Hypothalamus (tissue), 51 donors: ENCODE data around the gene FHL5.
"Not testable (repeated sequence)": the region's sequence is repeated elsewhere in the genome, so short reads cannot be mapped to it uniquely, and the experiment has no call there.

ENCODE experiments used
- DNase-seq, 51 donors: peaks; one replicate each; lab custom pipeline; 2025; lab: John Stamatoyannopoulos, UW

Gene FHL5

DNA sequence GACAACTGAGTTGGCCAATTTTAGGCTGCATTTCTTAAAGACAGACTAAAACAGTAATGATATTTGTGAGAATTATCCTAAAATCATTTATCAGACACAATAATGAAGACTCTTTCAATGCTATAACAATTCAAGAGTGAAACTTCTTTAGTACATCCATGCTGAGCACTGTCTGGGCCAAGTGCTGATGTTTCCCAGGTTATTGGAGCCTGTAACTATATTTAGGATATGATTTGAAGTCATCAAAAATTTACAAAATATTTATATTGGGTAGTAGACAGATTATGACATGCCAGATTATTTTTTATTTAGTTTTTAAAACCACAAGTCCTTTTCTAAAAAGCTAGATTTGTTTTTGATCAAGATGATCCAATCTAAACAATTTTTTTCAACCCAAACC is 45.1 kb downstream of the FHL5 start:
- no peak for DNase-seq

DNA sequence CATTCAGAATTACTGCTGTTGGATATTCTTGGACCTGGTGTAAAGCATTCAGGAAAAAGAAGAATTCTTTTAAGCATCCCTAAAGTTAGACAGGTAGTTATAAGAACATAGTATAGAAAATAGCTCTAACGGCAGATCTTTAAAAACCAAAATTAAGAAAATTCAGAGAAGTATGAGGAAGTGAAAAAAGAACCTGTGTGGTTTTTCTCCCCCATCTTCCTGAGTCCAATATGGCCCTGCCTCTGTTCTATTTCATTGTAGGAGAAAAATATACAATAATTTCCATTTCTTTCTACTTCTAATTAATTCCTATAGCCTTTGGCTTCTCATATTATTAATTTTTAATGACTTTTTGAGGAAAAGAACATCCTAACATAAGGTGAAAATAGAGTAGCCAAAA is 47.1 kb downstream of the FHL5 start:
- DNase-seq: no peak

DNA sequence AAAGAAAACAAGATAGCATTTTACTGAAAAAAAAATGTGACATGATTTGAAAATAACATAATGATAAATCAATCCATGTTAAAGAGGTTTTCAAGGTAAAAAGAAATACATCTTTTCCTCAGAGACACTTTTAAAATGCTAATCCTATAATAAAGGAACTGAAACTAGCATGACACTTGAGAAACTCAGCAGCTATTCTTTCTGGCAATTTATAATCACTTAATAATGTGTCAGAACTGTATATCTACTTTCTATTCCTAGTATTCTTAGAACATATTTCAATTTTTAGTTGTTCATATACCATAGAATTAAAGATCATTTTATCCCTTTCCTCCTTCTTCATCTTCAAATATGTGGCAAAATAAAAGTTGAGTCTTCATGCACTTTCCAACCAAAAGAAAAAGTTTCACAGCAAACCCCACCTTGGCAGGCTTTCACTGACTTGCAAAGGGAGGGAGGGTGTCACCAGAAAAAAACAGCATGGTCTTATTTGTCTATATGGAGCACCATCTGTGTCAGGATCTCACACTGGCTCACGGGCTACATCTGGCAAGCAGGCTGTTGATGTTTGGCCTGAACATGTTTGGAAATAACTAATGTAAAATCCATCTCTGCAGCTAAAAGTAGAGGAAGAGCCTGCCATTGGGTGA is 48.5 kb downstream of the FHL5 start:
- no peak for DNase-seq

DNA sequence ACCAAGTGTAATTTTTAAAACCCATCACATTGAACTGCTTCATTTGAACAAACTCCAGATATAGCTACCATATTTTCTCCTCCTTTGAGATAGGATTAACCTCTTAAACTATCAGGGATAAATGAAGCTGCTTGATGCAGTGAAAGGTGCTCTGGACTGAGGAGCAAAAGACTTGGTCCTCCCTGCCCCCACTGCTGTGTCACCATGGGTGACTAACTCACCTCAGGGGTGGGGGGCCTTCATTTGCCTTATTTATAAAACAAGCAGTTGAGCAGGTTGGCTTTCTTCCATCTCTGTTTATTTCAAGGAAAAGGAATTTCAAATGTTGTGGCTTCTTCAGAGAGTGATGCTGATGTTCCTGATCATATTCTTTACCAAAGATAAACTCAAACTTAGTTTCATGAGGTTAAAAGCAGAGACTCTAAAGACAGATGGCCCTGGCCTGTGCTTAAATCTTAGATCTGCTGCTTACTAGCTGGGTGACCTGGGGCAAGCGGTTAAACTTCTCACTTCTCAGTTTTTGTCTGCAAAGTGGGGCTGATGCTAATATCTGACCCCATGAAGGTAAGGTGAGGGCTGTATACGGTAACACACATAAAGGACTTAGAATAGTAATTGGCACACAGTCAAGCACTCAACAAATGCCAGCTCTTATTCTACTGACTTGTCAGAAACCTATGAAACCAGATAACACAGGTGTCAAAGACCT is 50.5 kb downstream of the FHL5 start:
- no peak for DNase-seq

DNA sequence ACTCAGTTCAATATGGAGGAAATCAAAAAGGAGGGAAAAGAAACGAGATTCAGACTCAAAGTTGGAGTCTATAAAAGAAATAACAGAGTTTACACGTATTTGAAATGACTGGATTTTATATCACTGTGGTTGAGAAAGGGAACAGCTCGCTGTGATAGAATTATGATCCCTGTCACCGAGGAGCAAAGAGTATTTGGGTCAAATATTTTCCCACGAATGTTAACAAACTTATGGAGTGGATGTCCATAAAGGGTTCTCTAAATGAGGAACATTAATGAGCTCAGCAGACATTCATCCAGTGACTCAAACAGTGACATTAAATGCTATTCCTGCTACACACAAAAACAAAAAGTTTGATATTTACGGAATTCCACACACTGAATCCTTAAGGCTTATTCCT is 57.9 kb downstream of the FHL5 start:
- DNase-seq: no peak

DNA sequence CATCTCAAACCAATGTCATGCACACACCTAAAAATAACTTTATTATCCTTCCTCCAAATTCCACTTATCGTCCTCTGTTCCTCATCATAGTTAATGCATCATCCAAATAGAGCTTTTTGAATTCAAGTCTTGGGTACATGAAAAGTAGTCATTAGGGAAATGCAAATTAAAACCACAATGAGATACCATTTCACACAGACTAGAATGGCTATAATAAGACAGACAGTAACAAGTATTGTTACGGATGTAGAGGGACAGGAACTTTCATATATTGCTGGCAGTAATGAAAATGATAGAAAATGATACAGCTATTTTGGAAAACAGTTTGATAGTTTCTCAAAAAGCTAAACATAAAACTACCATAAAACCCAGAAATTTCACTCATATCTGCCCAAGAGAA is 59.1 kb downstream of the FHL5 start:
- DNase-seq: no peak

DNA sequence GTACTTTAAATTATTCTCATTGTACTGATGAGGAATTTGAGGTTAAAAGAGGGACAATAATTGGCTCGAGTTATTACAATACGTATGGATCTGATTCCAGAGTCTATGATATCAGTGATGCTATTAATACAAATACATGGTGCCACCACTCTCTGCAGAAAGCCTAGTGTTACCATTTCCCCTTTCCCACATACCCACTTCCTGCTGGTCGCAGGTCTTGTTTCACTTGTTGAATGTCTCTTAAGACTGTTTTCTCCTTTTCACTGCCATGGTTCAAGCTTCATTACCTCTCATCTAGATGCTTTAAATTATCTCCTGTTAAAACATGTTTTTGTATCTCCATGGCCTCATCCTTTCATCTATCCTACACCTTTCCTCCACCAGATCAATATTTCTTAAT is 62.0 kb downstream of the FHL5 start:
- DNase-seq: no peak

DNA sequence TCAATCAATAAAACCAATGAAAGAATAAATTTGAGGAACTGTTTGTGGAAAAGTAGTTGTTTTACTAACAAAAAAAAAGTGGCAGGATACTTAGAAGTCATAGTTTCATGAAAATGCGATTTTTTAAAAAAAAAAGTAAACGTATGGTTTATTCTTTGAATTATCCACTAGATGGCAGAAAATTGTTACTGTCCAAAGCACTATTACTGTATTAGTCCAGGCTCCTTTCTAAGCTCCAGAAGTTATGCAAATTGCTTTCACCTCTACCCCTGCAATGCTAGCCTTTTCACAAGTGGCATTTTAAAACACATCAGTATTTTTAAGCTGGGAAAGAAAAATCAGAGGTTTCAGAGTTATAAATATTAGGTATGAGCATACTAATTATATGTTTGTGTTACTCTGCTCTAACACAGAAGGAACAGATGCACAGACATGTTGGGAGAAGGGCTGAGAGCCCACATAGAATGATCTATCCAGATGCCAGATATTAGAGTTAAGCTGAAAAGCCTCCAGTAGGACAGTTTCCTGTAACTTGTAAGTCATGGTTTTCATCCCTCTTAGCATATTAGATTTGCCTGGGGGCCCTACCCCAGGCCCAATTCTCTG is 63.9 kb downstream of the FHL5 start:
- DNase-seq: no peak

DNA sequence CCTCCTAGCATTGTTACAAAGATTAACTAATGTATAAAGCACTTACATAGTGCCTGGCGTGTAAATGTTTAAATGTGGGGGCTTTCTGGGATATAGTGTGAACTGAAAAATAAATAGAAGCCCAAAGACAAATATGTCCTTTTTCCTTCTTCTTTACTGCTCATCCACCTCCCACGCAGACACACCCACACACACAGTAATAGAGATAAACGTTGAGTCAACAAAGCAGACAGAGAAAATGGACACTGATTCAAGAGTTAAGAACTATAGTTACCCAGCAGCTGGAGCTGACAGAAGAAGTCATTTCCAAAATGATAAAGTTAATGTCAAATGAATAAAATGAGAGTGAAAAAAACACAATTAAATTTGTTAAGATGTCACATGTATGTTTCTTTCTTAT is 68.3 kb downstream of the FHL5 start:
- DNase-seq: no peak

DNA sequence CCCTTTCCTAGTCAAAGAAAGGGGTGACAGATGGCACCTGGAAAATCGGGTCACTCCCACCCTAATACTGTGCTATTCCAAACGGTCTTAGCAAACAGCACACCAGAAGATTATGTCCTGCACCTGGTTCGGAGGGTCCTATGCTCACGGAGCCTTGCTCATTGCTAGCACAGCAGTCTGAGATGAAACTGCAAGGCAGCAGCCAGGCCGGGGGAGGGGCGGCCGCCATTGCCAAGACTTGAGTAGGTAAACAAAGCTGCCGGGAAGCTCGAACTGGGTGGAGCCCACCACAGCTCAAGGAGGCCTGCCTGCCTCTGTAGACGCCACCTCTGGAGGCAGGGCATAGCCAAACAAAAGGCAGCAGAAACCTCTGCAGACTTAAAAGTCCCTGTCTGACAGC is 75.1 kb downstream of the FHL5 start:
- DNase-seq: not testable (repeated sequence)

DNA sequence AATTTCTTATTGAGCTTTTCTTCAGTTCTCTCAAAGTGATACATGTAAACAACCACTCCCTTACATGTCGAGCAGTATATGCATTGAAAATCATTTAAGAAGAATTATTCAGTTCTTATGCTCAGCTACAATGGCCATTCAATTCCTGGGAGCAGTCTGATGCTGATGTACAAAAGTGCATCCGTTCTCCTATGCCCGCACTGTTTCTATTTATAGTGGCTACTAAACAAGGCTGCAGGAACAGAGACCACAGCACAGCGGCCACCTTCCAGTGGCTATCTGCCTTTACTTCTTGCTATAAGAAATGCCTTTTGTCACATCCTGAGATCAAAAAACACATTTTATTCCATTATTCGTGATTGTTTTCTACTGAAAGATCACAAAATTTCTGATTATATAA is 82.2 kb downstream of the FHL5 start:
- DNase-seq: peak in 3 of 51 donors; percentile 3 to 18 (median 9)

DNA sequence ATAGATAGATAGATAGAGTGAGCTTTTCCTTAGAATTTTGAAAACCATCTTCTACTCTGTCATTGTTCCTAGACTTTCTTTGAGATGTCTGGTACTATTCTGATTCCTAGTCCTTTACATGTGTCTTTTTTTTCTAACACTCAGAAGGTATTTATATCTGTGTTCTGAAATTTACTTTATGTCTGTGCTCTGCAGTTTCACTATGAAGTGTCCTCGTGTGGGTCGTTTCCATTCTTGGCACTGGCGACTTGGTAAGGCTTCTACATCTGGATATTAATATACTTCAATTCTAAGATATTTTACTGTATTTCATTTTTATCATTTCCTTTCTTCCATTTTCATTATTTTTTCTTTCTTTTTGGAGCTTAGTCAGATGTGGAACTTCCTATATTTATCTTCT is 87.0 kb downstream of the FHL5 start:
- no peak for DNase-seq

DNA sequence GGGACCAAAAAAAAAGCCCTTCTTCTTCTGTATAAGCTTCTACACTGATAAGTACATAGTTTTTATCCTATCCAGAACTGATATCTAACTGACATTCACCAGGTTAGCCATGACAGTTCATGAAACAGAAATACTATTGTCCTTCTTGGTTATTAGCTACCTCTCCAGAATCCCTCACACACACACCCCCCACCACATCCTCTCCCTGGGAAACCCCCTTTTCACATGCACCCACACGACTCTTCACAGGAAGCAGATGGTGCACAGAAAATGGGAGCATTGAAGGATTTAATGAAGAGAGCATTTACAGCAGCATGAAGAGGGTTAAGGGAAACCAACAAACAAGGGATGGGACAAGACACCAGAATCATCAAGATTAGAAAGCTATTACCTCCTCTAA is 88.9 kb downstream of the FHL5 start:
- no peak for DNase-seq

DNA sequence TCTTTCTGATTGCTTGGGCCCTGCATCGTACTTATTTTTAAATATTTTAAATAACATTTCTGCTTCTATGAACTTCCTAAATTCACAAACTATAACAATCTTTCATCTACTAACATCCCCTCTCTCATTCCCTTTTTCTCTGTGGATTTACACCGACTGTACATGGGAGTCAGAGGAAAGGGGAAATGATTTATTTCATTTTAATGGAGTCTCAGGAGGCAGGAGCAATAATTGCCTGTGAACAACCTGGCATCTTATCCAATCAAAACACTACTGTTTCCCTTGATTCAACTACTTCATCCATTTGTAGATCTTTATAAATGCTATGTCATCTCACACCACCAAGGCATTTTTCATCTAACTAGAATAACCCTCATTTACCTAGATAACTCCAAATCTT is 89.6 kb downstream of the FHL5 start:
- DNase-seq: no peak

DNA sequence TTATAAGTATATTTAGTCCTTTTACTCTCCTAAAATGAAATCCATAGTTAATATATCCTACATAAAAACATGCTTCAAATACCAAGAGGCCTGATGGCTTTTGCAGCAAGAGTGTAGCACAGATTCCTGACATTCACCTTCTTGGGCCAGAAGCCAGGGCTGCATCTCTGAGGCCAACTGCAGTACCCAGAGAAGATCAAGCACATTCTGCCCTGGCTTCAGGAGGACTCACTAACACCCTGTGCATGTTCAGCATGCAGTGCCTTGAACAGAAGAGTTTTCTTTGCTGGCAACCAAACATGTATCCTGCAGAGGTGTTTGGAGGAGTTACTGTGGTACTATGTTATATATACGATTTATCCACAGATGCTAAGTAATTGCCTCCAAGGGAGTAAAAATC is 90.3 kb downstream of the FHL5 start:
- no peak for DNase-seq

DNA sequence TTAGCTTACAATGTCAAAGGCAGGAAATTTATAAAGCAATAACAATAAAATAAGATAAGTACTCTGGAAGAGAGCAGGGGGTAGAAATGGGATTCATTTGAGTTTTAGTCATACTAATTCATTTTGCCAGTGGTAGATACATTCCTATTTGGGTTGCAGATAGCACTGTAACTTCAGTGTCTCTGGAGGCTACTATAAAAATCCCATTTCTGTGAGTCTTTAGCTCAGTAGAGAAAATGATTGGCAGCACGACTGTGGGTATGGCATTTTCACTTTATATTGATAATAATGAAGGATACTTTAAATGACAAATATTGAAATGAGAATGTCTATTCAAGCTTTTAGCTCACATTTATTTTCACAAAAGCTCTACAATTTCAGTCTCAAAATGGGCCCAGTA is 93.6 kb downstream of the FHL5 start:
- DNase-seq: no peak

DNA sequence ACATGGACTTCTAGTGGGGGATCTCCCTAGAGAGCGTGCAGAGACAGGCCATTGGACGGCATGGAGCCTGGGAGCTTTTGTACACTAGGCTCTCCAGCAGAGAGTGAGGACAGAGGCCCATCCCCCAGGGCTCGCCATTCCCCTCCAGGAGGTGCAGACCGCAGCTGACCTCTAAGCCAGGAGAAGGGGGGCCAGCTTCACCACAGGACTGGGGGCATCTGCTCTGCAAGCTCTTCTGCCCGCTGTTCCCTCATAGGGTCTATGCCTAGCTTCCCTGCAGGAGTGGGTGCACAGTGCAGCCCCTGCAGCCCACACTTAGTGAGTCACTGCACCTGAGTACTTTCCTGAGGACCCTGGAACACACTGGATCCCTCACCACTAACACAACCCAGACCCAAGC is 94.4 kb downstream of the FHL5 start:
- no peak for DNase-seq

DNA sequence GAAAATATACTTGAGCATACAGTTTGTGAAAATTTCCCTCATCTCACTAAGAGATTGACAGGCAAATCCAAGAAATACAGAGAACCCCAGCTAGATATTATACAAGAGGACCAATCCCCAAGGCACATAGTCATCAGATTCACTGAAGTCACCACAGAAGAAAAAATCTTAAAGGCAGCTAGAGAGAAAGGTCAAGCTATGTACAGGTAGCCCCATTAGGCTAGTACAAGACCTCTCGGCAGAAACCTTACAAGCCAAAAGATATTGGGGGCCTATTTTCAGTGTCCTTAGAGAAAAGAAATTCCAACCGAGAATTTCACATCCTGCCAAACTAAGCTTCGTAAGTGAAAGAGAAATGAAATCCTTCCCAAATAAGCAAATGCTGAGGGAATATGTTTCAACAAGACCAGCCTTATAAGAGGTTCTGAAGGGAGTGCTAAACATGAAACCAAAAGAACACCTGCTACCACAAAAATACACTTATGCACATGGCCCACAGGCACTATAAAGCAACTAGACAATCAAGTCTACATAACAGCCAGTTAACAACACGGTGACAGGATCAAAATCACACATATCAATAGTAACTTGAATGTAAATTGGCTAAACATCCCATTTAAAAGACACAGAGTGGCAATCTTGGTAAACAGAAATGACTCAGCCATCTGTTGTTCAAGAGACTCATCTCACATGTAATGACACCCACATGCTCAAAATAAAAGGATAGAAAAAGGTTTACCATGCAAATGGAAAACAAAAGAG is 96.3 kb downstream of the FHL5 start:
- no peak for DNase-seq
